Ovary (tissue), 3 donors: ENCODE results near the gene BAHCC1.

ENCODE experiments used
- EP300 ChIP-seq: sonication (generic); formaldehyde crosslinking; IDR thresholded peaks from one replicate; pipeline ENCODE4 v1.6.1; 2017; ENCODE audit warnings: antibody characterized with exemption
- POLR2A ChIP-seq: fragments of 450-650 bp; IDR thresholded peaks from one replicate; pipeline ENCODE4 v1.6.1; 2017; ENCODE audit warnings: antibody characterized with exemption, mild to moderate bottlenecking, moderate library complexity
- TF ChIP-seq, protein P1 (sequence below), 3 donors: fragments of 450-650 bp in 2 of 3; fragments of 200-600 bp in 1 of 3; IDR thresholded peaks; one replicate each; pipeline versions ENCODE4 v1.5.1 to v1.8.0; 2016 to 2022; ENCODE audit warnings: antibody characterized with exemption in 3 of 3, mild to moderate bottlenecking in 1 of 3
- donor health status: DM: no; HTN: no; CAD: no.

DNA sequence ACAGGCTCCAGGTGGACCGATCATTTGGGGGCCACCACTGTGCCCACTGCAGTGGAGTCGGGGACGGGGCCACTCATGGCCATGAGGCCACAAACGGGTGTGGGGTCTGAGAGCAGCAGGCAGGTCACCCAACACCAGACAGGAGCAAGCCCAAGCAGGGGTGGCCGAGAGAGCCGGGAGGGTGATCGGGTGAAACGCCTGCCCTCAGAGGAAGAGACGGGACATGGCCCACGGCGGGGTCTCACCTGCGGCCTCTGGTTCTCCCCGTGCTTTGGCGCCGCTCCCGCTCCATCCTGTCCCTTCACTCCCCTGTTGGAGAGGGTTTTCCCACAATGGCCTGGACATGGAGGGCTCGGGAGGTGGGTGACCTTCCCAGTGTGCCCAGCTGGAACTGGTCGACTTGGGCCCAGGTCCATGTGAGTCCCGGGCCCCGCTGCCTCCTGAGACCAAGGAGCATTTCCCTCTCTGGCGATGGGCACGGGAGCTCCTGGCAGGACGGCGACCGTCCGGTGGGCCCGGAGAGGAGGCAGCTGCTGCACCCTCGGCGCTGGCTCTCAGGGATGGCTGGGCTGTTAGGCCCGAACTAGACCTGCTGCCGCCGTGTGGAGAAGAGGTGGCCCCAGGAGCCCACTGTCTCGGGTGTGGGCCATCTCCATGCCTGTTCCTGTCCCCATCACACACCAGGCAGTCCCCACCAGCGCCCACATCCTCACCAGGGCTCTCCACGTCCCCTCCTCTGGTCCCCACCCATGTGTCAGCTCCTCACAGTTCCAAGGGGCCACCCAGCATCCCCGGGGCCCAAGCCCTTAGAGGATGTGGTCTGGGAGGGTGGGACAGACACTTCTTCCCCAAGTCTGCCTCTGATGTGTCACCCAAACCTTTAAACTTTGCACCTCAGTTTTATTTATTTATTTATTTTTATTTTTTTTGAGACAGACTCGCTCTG is 13.4 kb upstream of the BAHCC1 start:
- TF ChIP-seq, protein P1, sequence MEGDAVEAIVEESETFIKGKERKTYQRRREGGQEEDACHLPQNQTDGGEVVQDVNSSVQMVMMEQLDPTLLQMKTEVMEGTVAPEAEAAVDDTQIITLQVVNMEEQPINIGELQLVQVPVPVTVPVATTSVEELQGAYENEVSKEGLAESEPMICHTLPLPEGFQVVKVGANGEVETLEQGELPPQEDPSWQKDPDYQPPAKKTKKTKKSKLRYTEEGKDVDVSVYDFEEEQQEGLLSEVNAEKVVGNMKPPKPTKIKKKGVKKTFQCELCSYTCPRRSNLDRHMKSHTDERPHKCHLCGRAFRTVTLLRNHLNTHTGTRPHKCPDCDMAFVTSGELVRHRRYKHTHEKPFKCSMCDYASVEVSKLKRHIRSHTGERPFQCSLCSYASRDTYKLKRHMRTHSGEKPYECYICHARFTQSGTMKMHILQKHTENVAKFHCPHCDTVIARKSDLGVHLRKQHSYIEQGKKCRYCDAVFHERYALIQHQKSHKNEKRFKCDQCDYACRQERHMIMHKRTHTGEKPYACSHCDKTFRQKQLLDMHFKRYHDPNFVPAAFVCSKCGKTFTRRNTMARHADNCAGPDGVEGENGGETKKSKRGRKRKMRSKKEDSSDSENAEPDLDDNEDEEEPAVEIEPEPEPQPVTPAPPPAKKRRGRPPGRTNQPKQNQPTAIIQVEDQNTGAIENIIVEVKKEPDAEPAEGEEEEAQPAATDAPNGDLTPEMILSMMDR (IDR thresholded peaks at IDR 0.05), result no peak
- TF ChIP-seq EP300, result no peak
- no peak for TF ChIP-seq POLR2A
